ENCODE measurements around the gene MUSTN1.

GRCh38 chr3:52834871-52835501, at the start of gene MUSTN1:
- no peak for TF ChIP-seq EZH2 (IDR thresholded peaks at IDR 0.05; ENCODE audit: borderline replicate concordance, low read depth, low read length, severe bottlenecking)
- no peak for TF ChIP-seq POLR2AphosphoS5 (IDR thresholded peaks at IDR 0.05; ENCODE audit: insufficient read depth, low read depth, low read length)
- no peak for TF ChIP-seq CTCF (IDR thresholded peaks at IDR 0.05; ENCODE audit: extremely low read depth in 1 of 2, insufficient read depth in 1 of 2, low read depth in 1 of 2, low read length in 2 of 2)
